ENCODE data around the gene FAM170B. TPM values are rescaled to one million over a fixed set of nuclear protein-coding genes. Genes with fewer than 3 reads are reported as not detected.

FAM170B gene
- total and polyA plus RNA-seq, 4 donors: 0.13 to 0.34 TPM; not detected in 2

DNA sequence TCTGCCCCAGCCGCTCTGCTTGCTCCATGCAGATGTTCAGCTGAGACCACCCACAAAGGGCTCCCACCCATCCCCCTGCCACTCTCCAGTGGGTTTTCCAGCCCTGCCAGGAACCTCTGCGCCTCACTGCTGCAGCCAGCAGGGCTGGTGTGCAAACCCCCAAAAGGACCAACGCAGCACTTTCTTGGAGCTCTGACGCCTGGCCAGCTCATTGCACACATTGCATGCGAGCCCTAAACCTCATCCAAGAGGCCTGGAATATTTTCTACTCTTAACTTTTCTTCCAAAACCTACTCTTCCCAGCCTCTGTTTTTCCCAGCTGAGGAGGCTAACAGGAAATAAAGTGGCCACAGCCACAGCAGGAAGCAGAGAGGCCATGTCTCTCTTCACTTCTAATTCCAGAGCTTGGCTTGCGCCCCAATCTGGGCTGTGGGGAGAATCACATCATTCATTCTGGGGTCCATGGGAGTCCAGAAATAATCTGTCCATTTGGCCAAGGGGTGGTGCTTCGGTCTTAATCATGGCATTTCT is 4.6 kb upstream of the FAM170B start:
- peak overlapping the region in 1 of 2 donors; percentile 56 for H3K27ac ChIP-seq (ENCODE audit: low read depth in 1 of 2, low read length in 1 of 2)
- no peaks in the 10 kb centered on the region for H3K27me3 ChIP-seq (ENCODE audit: control insufficient read depth in 3 of 3, insufficient read depth in 3 of 3, low read length in 2 of 3)
- no peak overlapping the region for H3K4me3 ChIP-seq
- H3K9me3 ChIP-seq (ENCODE audit: control insufficient read depth in 4 of 4, insufficient read depth in 3 of 4, low read length in 3 of 4): no peaks in the 10 kb centered on the region
- H3K4me1 ChIP-seq (ENCODE audit: control insufficient read depth in 5 of 5, insufficient read depth in 5 of 5, low read length in 5 of 5): peaks cover 0 to 57% (median 5%) of the 10 kb centered on the region in 5 donors
- no peaks in the 10 kb centered on the region for H3K36me3 ChIP-seq (ENCODE audit: control insufficient read depth in 4 of 4, insufficient read depth in 4 of 4, low read length in 4 of 4)
- 75 to 90% methylated on average over 7 of the region's 7 CpGs for WGBS, 2 donors
- no peak for ATAC-seq (ENCODE audit: insufficient read depth, low FRiP score)
- TF ChIP-seq, protein P1, sequence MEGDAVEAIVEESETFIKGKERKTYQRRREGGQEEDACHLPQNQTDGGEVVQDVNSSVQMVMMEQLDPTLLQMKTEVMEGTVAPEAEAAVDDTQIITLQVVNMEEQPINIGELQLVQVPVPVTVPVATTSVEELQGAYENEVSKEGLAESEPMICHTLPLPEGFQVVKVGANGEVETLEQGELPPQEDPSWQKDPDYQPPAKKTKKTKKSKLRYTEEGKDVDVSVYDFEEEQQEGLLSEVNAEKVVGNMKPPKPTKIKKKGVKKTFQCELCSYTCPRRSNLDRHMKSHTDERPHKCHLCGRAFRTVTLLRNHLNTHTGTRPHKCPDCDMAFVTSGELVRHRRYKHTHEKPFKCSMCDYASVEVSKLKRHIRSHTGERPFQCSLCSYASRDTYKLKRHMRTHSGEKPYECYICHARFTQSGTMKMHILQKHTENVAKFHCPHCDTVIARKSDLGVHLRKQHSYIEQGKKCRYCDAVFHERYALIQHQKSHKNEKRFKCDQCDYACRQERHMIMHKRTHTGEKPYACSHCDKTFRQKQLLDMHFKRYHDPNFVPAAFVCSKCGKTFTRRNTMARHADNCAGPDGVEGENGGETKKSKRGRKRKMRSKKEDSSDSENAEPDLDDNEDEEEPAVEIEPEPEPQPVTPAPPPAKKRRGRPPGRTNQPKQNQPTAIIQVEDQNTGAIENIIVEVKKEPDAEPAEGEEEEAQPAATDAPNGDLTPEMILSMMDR (IDR thresholded peaks at IDR 0.05; ENCODE audit: control extremely low read depth, extremely low read depth): no peak
- peak; percentile 91 to 94 (median 93) for DNase-seq
- H3K9ac ChIP-seq (ENCODE audit: insufficient read depth in 1 of 2, low read length in 2 of 2): no peak overlapping the region

- Histone ChIP-seq H3K27ac (ENCODE audit: low read depth in 1 of 2, low read length in 1 of 2) (no peak overlapping the region), H3K4me3 (no peak overlapping the region), H3K27me3 (ENCODE audit: control insufficient read depth in 3 of 3, insufficient read depth in 3 of 3, low read length in 2 of 3) (no peaks in the 10 kb centered on the region), H3K9ac (ENCODE audit: insufficient read depth in 1 of 2, low read length in 2 of 2) (no peak overlapping the region), H3K4me1 (ENCODE audit: control insufficient read depth in 5 of 5, insufficient read depth in 5 of 5, low read length in 5 of 5) (peaks cover 0 to 58% (median 5%) of the 10 kb centered on the region in 5 donors), H3K36me3 (ENCODE audit: control insufficient read depth in 4 of 4, insufficient read depth in 4 of 4, low read length in 4 of 4) (no peaks in the 10 kb centered on the region), H3K9me3 (ENCODE audit: control insufficient read depth in 4 of 4, insufficient read depth in 3 of 4, low read length in 3 of 4) (no peaks in the 10 kb centered on the region)
- WGBS, 2 donors: 60 to 83% methylated on average over 1 of the region's 1 CpG
- DNase-seq (no peak), ATAC-seq (ENCODE audit: insufficient read depth, low FRiP score) (no peak)
- TF ChIP-seq, protein P1 (IDR thresholded peaks at IDR 0.05; ENCODE audit: control extremely low read depth, extremely low read depth): no peak
Measured at GRCh38 chr10:49136525-49136924, 2.7 kb upstream of the FAM170B start.

DNA sequence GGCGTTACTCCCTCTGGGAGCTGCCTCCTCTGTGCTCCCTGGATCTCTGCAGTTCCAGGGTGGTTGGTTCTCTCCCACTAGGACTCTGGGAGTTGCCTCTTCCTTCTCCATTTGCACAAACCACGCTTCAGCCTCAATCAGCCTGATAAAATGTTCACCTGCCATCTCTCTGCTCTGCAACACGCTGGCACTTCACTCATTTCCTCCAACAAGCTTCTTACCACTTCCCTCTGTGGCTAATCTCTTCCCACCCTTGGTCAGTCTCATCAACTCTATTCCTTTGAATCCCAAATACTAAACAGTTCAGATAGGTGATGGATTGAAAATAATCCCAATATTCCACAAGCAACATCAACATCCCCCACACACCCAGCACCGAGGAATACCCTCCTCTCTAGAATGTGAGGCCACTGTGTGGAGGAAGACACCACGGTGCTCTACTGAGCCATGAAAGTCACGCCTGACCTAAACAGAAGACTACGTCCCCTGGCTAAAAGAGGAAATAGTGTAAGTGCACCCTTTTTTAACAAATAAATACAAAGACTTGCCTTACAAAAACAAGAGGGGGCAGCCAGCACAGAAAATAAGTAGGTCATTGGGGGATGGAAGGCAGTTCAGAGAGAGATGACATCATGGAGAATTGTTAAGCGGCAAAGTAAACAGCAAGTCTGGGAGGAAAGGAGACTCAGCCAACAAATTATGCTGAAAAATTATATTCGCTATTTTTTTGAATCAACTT is 1.9 kb upstream of the FAM170B start:
- no peaks in the 10 kb centered on the region for H3K36me3 ChIP-seq (ENCODE audit: control insufficient read depth in 4 of 4, insufficient read depth in 4 of 4, low read length in 4 of 4)
- 45 to 50% methylated on average over 9 of the region's 9 CpGs for WGBS, 2 donors
- peaks cover 0 to 56% (median 5%) of the 10 kb centered on the region in 5 donors for H3K4me1 ChIP-seq (ENCODE audit: control insufficient read depth in 5 of 5, insufficient read depth in 5 of 5, low read length in 5 of 5)
- peak overlapping the region in 1 of 2 donors; percentile 14 for H3K9ac ChIP-seq (ENCODE audit: insufficient read depth in 1 of 2, low read length in 2 of 2)
- H3K27ac ChIP-seq (ENCODE audit: low read depth in 1 of 2, low read length in 1 of 2): no peak overlapping the region
- H3K4me3 ChIP-seq: no peak overlapping the region
- TF ChIP-seq, protein P1 (IDR thresholded peaks at IDR 0.05; ENCODE audit: control extremely low read depth, extremely low read depth): no peak
- no peaks in the 10 kb centered on the region for H3K27me3 ChIP-seq (ENCODE audit: control insufficient read depth in 3 of 3, insufficient read depth in 3 of 3, low read length in 2 of 3)
- DNase-seq (peak; percentile 53 to 96 (median 92)), ATAC-seq (ENCODE audit: insufficient read depth, low FRiP score) (no peak)
- H3K9me3 ChIP-seq (ENCODE audit: control insufficient read depth in 4 of 4, insufficient read depth in 3 of 4, low read length in 3 of 4): no peaks in the 10 kb centered on the region

Data from lung (tissue), 12 donors.